AG10803 (cell line): ENCODE results near the gene RPN2.

Source experiments
- DNase-seq: peaks from one replicate; pipeline ENCODE4 v3.0.0; 2010; ENCODE audit warnings: low read depth
- H3K4me3 ChIP-seq: 2 replicates; pipeline ENCODE4 v1.5.1; 2011; ENCODE audit warnings: mild to moderate bottlenecking, low read length, control low read depth
- TF ChIP-seq, protein P1 (sequence below): conservative IDR thresholded peaks from 2 replicates; pipeline ENCODE4 v1.5.1; 2011; ENCODE audit warnings: mild to moderate bottlenecking, low read length, control low read depth, inconsistent platforms

Gene RPN2

DNA sequence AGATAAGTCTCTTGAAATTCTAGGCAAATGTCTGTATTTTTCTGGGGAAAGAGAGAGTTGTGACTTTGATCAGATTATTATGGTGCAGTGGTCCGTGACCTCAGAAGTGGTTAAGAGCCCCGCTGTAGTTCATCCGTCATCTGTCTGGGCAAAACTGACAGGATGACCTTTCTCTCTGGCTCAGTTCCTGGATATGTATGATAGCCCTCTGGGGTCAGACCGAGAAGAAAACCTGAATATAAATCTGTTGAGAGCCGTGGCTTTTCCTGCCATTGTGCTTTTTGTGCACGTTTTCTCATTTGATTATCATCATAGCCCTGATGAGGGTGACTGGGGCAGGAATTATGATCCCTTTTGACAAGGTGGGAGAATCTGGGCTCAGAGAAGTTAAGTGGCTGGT, 55.9 kb downstream of the RPN2 start:
- DNase-seq: no peak
- H3K4me3 ChIP-seq: no peak overlapping the region
- TF ChIP-seq, protein P1, sequence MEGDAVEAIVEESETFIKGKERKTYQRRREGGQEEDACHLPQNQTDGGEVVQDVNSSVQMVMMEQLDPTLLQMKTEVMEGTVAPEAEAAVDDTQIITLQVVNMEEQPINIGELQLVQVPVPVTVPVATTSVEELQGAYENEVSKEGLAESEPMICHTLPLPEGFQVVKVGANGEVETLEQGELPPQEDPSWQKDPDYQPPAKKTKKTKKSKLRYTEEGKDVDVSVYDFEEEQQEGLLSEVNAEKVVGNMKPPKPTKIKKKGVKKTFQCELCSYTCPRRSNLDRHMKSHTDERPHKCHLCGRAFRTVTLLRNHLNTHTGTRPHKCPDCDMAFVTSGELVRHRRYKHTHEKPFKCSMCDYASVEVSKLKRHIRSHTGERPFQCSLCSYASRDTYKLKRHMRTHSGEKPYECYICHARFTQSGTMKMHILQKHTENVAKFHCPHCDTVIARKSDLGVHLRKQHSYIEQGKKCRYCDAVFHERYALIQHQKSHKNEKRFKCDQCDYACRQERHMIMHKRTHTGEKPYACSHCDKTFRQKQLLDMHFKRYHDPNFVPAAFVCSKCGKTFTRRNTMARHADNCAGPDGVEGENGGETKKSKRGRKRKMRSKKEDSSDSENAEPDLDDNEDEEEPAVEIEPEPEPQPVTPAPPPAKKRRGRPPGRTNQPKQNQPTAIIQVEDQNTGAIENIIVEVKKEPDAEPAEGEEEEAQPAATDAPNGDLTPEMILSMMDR: no peak

DNA sequence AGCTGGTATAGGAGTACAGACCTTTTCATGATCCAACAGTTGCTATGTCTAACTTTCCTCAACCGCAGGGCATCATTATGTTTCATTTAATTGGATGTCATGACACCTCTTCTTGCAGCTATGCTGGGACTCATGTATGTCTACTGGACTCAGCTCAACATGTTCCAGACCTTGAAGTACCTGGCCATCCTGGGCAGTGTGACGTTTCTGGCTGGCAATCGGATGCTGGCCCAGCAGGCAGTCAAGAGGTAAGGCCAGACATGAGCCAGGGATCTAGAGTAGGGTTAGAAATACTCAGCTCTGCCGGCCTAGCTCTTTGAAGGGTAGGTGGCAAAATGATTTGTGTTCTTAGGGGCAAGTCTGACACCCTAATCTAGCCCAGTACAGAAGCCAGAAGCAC, 57.3 kb downstream of the RPN2 start:
- TF ChIP-seq, protein P1: no peak
- H3K4me3 ChIP-seq: no peak overlapping the region
- no peak for DNase-seq

DNA sequence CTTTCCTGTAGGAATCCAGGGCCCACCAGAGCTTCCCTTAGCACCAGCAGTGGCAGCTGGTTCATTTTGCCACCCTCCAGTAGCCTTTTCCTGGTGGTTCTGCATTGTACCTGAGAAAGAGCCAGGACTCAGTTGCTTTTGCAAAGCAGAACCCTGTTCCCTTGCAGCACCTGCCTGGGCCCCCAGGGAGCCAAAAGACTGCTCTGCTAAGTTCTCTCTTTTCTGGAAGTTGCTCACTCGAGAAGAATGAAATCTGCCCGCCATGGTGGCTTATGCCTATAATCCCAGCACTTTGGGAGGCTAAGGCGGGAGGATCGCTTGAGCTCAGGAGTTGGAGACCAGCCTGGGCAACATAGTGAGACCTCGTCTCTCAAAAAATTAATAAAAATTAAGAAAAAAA, 58.5 kb downstream of the RPN2 start:
- TF ChIP-seq, protein P1: no peak
- H3K4me3 ChIP-seq: no peak overlapping the region
- no peak for DNase-seq

DNA sequence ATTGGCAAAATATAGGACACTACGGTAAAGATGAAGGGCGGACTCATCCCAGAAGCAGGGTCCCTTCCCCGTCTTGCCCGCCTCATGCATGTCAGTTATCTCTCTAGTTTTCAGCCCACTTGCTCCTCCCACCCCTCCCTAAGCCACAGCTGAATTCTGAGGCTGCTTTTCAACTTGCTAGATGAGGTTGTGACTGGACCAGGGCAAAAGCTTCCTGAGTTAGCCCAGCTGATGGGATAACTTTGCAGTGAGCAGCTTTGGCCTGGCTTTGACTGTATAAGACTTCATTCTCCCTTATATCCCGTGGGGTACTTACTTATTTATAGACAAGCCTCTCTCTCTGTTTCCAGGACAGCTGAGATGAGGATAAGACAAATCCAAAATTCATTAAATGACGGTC, 59.3 kb downstream of the RPN2 start:
- TF ChIP-seq, protein P1: no peak
- no peak for DNase-seq
- no peak overlapping the region for H3K4me3 ChIP-seq

DNA sequence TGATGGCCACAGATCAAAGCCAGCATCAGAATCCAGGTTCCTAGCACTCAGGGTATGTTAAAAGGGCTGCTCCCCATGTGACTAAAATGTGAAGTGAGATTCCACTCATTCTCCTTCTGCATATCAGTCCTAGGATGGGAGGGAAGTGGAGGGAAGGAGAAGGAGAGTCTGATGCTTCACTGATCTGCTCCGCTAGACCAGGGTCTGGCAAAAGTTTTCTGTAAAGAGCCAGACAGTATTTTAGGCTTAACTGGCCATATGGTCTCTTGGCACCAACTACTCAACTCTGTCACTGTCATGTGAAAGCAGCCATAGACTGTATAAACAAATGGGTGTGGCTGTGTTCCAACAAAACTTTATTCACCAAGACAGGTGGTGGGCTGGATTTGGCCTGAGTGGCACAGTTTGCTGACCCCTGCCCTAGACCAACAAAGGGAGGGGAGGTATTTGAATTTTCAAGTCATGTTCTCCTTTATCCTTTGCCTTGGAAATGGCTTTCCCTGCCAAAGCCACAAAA, 59.9 kb downstream of the RPN2 start:
- DNase-seq: peak; percentile 28
- TF ChIP-seq, protein P1: no peak
- H3K4me3 ChIP-seq: no peak overlapping the region

DNA sequence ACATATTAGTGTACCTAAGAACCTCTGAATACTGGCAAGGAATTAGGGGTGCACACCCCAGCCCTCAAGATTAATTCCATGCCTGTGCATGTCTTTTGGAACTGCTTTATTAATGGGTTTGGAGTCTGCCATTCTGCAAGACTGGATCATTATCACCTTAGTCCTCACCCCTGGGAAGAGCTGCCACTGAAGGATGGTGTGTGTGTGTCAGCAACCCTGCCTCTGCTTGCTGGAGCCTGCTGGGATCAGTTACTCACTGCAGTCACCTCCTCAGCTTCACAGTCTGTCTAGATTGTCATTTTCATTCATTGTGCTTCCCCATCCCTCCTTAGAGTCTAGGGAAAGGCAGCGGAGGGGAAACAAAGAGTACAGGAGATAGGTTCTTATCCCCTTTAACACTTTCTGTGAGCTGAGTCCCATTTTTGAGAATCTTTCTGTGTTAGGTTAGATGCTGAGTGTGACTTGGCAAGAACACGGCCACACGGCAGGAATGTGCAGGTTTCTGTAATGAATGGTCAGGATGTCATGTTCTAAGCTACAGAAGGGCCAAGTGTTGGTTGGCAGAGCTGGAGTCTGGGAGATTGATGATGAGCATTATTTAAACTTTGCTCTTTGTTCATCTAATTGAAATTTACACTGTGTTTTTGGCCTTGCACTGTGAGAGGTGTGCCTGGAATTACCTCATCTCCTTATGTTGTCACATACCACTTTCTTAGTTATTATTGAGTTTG, 61.4 kb downstream of the RPN2 start:
- no peak for DNase-seq
- TF ChIP-seq, protein P1: no peak

DNA sequence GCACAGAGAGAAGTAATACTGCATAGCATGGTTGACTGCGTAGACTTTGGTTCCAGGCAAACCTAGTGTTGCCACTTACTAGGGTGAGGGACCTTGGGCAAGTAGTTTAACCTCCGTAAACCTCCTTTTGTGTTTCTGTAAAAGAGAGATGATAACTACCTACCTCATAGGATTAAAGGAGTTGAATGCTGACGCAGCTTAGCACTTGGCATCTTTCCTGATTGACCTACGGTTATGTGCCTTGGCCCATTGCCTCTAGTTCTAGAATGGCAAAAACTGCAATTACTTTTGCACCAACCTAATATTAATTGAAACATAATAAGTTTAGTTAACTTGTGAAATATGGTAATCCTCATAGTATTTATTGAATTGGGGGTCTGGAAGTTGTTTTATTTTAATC, 63.4 kb downstream of the RPN2 start:
- DNase-seq: no peak
- TF ChIP-seq, protein P1: no peak
- no peak overlapping the region for H3K4me3 ChIP-seq

More for the DNA sequence above, 61.4 kb downstream of the RPN2 start:
- H3K4me3 ChIP-seq: no peak overlapping the region
